ENCODE data around the gene MPG.

The MPG gene

DNA sequence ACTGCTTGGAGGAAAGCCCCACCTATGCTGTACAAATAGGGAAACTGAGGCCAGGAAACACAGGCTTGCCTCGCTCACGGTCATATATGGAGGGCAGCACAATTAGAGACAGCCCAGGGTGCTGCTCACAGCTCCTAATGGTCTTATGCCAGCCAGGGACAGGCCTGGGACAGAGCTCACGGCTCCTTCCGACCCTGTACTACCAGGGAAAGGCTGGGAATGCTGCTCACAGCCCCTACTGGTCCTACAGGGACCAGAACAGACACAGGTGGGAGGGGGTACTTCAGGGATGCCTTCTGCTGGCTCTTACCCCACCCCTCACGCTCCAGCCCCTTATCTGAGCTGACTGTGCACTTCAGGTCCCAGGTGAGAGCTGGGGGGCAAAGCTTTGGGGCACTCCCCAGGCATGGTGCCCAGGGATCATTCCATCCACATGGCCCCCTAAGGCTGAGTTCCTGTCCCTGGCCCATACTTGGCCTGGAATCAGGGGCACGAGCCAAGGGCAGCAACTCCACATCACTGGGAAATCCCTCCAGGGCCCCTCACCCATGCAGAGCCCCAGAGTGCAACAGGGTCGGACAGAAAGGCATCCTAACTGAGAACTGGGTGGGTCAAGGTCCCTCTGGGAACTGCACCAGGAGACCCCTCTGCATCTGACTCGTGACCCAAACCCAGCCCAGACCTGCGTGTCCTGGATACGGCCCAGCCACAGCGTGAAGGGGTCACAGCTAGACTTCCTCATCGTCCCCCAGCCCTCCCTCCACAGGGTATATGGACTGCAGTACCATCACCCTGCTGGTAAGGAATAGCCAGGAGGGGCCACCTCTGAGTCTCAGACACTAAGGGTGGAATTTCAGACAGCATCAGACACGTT, 11.5 kb upstream of the MPG start:
- DNase-seq (ENCODE audit: low read depth in 2 of 2), result no peak

DNA sequence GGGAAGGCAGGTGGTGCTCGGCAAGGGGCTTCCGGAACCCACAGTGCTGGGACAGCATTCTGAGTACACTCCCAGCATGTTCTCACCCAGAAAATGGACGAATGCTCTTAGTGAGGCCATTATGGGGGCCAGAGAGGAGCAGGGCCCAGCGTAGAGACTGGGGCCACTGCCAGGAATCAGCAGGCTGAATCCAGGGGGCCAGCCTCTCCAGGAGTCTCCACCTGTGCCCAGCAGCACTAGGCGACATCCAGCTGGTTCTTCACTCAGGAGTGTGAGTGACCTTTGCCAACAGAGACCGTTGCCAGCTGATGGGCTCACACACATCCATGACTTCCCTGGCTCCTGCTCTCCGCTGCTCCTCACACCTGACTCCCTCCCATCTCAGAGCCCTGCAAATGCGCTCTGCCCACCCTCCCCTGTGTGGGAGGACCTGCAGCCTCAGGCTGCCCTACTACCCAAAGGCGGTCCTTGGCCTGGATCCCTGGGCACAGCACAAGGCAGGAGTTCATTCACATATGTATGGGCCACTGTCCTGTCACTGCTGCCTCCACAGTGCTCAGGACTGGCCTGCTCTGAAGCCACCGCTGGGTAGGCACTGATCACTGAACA, 10.7 kb upstream of the MPG start:
- DNase-seq (ENCODE audit: low read depth in 2 of 2), result no peak

DNA sequence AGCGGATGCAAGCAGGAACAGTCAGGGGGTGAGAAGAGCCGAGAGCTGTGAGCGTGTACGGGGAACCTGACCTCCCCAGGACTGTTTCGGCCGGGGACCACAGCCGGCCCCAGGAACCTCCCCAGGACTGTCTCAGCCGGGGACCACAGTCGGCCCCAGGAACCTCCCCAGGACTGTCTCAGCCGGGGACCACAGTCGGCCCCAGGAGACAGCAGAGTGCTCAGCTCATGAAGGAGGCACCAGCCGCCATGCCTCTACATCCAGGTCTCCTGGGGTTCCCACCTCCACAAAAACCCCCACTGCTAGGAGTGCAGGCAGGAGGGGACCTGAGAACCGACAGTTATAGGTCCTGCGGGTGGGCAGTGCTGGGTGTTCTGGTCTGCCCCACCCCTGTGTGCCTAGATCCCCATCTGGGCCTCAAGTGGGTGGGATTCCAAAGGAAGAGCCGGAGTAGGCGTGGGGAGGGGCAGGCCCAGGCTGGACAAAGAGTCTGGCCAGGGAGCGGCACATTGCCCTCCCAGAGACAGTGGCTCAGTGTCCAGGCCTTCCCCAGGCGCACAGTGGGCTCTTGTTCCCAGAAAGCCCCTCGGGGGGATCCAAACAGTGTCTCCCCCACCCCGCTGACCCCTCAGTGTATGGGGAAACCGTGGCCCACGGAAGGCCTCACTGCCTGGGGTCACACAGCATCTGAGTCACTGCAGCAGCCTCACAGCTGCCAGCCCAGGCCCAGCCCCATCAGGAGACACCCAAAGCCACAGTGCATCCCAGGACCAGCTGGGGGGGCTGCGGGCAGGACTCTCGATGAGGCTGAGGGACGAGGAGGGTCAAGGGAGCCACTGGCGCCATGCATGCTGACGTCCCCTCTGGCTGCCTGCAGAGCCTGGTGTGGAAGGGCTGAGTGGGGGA, 9.9 kb upstream of the MPG start:
- DNase-seq (ENCODE audit: low read depth in 2 of 2), result no peak

DNA sequence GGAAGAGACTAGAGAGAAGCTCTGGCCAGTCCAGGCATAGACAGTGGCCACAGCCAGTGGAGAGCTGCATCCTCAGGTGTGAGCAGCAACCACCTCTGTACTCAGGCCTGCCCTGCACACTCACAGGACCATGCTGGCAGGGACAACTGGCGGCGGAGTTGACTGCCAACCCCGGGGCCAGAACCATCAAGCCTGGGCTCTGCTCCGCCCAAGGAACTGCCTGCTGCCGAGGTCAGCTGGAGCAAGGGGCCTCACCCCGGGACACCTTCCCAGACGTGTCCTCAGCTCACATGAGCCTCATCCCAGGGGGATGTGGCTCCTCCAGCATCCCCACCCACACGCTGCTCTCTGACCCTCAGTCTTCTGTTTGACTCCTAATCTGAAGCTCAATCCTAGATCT, 8.8 kb upstream of the MPG start:
- no peak for DNase-seq (ENCODE audit: low read depth in 2 of 2)

DNA sequence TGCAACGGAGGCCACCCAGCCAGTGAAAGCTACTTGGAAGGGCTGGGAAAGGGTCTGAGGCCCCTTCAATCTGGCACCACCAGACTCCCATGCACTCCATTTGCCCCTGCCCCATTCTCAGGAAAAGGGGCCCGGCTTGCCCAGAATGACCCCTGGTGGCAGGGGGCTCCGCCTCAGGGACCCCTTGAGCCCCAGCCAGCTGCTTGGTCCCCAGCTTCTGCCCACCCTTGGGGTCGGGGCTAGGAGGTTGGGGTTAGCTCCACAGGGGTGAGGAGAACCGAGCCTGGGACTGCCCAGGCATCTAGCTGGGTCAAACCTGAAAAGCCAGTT, 6.8 kb upstream of the MPG start:
- no peak for DNase-seq (ENCODE audit: low read depth in 2 of 2)

DNA sequence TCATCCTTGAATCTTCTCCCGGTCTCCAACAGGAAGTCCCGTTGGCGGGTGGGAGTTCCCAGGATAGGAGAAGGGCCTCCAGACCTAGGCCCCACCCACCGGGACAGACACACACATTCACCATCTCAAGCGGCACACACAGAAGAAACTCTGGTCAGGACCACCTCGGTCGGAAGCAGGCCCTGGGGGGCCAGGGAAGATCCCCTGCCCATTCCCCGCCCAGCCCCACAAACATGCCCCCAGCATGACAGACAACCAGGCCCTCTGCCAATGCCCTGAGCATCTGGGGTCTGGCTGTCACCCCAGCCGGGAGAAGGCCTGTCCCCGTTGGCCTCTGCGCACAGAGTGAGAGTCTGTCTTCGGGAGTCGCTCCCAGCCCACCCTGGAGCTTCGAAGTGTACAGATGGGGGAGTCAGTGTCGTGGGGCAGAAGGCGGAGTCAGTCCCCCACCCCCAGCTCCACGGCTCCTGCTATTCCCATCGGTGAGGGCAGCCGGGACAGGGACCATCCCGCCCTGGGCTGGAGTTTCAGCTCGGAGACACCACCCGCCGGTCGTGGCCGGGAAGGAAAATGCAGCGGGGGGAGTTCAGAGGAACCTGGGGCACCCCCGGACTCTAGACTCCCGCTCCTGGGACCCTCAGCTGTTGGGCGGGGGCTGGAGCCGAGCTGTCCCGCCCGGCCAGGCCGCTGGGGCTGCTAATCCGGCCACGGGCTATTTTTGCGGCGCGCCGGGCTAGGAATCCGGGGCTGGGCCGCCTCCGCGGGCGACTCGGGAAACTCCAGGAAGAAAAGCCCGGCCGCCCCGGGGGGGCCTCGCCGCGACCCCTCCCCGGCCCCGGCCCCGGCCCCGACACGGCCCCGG, 6.3 kb upstream of the MPG start:
- no peak for DNase-seq (ENCODE audit: low read depth in 2 of 2)

DNA sequence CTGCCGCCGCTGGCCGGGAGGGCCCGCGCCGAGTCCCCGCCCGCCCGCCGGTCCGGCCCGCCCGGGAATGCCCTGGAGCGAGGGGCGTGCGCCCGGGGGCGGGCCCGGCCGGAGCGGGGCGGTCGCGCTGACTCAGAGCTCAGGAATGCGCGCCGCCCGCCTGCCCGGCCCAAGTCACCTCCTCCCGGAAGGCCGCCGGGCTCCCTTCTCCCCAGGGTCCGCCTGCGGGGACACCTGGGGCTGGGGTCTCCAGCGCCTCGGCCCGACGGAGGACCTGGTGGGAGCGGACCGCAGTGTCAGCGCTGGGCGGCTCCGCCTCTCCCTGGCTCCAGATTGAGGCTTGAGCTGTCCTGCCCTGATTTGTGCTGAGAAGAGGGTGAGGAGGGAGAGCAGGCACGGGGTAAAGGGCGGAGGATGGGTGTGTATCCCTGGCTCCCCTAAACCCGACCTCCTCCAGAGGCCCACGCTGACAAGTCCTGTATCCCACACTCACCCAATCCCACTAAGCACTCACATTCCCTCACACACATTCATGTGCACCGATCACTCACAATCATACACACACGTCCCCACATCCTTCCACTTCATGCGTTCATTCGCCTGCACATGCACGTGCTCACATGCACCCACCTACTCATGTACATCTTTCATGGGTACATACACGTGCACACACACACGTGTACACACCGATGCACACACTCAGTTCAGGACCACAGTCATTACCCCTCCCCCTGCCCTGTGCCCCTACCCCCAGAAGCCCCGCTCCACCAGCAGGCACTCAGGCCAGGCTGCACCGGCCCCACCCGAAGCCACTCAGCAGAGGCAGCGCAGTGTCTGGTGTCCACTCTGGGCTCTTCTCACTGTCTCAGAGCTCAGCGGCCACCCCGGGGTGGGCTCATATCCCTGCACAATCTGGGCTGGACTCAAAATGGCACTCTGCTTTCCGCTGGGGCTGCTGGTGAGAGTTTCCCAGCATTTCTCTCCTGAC, 5.2 kb upstream of the MPG start, which contains the start of gene RHBDF1:
Gene RHBDF1 (minus strand): TSS at position 71 of the 988 bp plus-strand sequence. CDS start 7,616 bp downstream, outside the sequence.
- no peak for DNase-seq (ENCODE audit: low read depth in 2 of 2)

DNA sequence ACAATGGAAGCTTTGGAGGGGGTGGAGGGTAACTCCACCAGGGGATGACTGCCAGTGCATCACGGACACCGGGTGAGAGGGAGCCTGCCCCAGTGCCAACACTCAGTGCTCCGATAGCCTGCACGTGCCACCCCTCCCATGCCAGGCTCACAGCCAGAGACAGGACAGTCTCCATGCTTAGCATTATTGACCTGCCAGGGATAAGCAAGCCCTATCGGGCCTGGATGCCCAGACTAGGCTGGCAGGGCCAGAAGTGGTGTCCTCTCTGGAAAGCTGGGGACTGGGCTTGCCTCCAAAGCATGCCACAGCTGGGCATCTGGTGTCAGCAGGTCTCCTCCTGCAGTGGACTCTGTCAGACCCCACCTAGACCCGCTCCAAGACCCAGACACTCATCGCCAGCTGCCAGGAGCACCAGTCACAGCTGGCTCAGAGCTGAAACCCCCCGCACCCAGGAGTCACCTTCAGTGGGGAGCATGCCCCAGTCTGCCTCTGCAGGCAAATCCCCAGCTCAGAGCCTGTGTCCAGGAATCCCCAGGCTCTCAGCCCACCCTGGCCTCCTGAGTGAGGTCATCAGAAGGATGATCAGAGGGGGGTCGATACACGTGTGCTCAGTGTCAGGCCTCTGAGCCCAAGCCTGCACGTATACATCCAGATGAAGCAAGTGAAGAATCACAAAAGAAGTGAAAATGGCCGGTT, 3.8 kb upstream of the MPG start:
- DNase-seq (ENCODE audit: low read depth in 2 of 2), result no peak

DNA sequence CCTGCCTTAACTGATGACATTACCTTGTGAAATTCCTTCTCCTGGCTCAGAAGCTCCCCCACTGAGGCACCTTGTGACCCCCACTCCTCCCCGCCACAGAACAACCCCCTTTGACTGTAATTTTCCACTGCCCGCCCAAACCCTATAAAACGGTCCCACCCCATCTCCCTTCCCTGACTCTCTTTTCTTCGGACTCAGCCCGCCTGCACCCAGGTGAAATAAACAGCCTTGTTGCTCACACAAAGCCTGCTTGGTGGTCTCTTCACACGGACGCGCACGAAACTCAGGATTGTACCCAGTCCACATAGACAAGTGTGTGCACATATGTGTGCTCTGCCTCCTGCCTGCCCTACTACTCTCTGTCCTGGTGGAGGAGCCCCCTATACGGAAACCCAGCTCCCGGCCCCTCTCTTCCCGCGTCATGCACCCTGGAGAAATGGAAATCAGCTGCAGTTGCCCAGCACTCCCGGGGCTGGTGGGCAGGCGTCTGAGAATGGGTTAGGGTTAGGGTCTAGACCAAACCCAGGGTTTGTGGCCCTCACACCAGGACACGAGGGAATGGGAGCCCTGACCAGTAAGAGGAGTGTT, 3.2 kb upstream of the MPG start:
- no peak for DNase-seq (ENCODE audit: low read depth in 2 of 2)

DNA sequence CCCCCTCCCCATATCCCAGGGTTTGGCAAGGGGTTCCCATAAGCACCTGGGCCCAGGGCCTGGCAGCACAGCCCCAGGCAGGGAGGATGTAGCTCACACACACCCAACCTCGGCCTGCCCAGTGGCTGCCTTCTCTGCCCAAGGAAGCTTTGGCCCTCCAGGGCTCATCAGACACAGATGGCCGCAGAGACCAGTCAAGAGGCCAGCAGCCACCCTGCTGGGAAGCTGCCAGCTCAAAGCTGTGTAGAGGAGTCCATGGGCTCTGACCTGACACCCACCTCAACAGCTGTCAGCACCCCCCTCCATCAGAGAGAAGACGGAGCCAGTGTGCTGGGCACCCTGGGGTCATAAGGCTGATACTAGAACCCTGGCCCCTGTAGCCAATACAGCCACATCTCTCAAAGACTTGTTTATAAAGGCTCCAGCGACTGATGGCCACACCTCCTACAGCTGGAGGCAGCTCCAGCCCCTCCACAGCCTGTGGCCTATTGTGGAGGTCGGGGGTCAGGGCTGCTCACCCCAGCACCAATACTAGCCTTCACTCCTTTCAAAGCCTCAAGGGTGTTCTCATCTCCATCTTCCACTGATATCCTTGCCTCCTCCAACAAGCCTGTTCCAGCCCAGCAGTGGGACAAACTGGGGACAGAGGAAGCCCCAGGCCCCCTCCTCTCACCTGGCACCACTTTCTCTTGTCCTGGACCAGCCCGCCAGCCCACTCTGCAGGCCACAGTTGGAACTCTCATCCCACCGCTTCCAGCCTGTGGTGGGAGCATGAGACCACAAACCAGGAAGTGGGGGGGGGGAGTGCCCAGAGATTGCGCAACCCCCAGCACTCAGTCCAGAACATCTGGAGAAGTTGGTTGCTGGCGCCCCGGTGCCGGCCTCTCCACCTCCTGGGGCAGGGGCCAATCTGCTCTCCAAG, 2.2 kb upstream of the MPG start:
- no peak for DNase-seq (ENCODE audit: low read depth in 2 of 2)

DNA sequence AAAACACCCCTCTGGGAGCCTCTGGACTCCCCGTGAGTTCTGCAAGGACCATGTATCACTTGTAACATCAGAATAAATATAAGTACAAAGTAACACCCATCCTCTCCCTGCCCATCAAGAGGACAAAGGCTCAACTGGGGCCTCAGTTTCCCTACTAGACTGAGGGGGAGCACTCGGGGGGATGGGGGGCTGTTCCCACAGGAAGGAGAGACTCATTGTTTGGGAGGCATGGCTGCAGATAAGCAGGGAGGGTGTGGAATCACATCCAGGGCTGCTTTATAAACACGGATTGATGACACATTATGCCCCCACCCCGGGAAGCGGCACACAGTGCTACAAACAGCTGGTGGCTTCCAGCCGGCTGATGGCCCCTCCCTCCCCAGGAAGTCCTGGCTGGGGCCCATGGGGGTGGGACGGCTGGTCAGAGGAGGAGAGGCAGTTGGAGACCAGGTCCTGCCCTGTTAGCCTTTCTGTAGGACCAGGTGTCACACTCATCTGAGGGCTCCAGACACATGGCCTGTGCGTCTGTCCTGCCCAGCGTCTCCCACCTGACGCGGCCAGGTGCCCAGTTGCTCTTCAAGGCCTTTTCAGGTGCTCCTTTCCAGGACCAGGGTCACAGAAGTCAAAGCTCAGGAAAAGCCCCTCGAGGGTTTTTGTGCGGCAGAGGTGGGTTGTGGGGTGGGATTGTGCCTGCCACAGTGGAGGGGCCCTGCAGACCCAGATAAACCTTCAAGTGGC, 1.3 kb upstream of the MPG start:
- DNase-seq (ENCODE audit: low read depth in 2 of 2), result no peak

DNA sequence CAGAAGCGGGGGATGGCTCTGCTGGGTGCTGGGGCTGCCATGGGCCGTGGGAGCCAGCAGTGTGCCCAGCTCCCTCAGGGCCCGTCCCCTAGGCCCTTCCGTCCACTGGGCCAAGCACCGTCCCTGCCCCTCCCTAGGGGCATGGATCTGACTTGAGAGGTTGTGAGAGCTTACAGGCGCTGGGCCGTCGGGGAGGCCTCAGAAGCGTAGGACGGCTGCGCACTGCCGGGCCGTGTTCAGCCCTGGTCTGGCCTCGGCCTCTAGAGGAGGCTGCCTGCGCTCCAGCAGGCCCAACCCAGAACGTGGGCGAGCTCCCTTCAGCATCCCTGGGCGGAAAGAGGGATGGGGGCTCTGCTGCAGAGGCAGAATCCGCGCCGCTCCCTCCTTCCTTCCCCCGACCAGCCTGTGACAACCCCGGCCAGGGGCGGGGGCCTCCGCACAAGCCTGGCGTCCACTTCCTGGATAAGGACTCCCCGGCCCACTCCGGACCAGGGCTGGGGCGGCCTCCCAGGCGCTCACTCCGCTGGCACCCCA, 685 bp upstream of the MPG start:
- DNase-seq (ENCODE audit: low read depth in 2 of 2), result no peak

DNA sequence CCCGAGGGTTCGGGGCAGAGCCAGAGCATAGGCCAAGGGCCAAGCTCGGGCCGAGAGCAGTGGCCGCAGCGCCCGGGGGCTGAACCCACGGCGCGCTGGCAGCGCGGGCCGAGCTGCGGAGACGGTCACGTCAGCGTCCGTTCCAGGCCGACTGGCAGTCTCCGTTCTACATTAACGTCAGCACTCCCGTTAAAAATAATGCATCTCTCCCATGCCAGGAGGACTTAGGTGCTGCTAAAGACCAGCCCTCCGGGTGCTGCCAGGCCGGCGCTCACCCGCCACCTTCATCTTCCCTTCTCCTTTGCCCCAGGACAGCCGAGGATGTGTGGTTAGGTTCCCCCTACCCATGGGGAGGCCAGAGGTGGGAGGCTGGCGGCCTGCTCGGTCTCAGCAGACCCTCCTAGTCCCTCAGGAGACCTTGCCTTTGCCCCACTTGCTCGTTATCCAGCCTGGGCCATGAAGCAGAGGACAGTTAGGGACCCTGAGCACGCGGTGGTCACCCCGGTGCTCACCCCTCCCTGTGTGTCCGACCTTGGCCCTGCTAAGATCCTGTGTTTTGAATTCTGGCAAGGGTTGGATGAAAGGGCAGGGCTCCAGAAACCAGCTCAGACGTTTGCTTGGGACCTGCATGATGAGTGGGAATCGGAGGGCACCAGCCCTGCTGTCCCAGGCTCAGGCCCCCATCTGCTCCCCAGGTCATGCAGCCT, 572 bp downstream of the MPG start:
- no peak for DNase-seq (ENCODE audit: low read depth in 2 of 2)

DNA sequence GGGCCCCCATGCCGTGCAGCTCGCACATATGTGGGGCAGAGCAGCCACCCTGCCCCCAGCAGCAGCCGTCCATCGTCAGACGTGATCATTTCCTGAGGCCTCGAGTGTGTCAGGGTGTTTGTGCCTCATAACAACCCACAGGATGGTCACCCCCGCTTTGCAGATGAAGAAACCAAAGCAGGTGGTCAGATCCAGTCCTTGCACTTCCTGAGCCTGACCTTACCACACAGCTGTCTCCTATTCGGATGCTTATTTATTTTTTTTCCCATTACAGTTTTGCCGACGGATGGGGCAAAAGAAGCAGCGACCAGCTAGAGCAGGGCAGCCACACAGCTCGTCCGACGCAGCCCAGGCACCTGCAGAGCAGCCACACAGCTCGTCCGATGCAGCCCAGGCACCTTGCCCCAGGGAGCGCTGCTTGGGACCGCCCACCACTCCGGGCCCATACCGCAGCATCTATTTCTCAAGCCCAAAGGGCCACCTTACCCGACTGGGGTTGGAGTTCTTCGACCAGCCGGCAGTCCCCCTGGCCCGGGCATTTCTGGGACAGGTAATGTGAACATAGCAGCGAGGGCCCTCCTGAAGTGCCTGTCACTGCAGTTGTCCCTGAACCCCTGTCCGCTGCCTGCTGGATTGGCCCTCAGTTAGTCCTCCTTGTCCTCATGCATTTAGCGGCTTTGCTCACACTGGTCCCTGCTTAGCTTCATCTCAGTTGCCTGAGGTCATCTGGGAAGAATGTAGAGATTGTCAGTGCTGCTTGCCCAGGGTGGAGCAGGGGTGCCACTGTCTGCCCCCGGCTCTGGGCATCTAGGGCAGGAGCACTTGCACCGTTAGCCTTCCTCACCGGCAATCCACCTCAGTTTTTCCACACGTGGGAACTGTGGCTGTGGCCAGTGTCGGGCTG, 1.4 kb downstream of the MPG start:
- no peak for DNase-seq (ENCODE audit: low read depth in 2 of 2)

DNA sequence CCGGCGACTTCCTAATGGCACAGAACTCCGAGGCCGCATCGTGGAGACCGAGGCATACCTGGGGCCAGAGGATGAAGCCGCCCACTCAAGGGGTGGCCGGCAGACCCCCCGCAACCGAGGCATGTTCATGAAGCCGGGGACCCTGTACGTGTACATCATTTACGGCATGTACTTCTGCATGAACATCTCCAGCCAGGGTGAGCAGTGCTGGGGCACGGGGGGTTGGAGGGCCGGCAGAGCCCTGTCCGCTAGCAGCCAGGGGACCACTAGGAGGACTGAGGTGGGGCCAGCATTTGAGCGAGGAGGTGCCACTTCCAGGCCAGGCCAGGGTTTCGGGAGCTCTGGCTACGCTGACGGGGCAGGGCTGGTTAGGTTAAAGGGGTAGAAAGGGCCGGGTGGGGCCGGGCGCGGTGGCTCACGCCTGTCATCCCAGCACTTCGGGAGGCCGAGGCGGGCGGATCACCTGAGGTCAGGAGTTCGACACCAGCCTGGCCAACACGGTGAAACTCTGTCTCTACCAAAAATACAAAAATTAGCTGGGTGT, 5.1 kb downstream of the MPG start:
- DNase-seq (ENCODE audit: low read depth in 2 of 2), result no peak

Data from activated CD4-positive, alpha-beta T cell treated with anti-CD3 and anti-CD28 coated beads for 24 hours (primary cell).